ENCODE measurements around the gene TCP11L1. TPM values are rescaled to one million over a fixed set of nuclear protein-coding genes. Genes with fewer than 3 reads are reported as not detected.
A peak's percentile ranks its signal among the peaks of the same experiment; 100 is the strongest.

Gene TCP11L1
- total and polyA plus RNA-seq, 9 of the 15 experiments (the other 6 are each of a cell fraction or from before 2014, with no cell fraction given), result 1.6 to 15.3 (median 5.4) TPM

- TF ChIP-seq SMC3 (conservative IDR thresholded peaks at IDR 0.05; ENCODE audit: insufficient read depth, low read depth, low read length) (no peak), NCOA1 (IDR thresholded peaks at IDR 0.05; ENCODE audit: low read depth) (no peak), OTX1 (CRISPR knock-in tag; IDR thresholded peaks at IDR 0.05) (no peak), SMAD3 (CRISPR knock-in tag; conservative IDR thresholded peaks at IDR 0.05) (no peak), ELF4 (CRISPR knock-in tag; IDR thresholded peaks at IDR 0.05) (no peak), ESRRA (IDR thresholded peaks at IDR 0.05; ENCODE audit: borderline replicate concordance, low read depth) (no peak), PTBP1 (IDR thresholded peaks at IDR 0.05; ENCODE audit: low read depth, low read length) (no peak)
Measured at GRCh38 chr11:33064866-33065265, 25.5 kb downstream of the TCP11L1 start (continued).

- H3K9ac ChIP-seq (ENCODE audit: insufficient read depth in 1 of 2, low read depth in 2 of 2, low read length in 2 of 2), result no peak overlapping the region
- no peak overlapping the region for H3K27ac ChIP-seq (ENCODE audit: extremely low read depth, low read depth, low read length)
- no peaks in the 10 kb centered on the region; a peak in 1 of 5 replicates for H3K4me1 ChIP-seq (replicated peaks in 1 of 2; ENCODE audit: control insufficient read depth in 2 of 2, insufficient read depth in 2 of 2, low read length in 2 of 2)
- no TSS peak for BruUV-seq (replicated peaks)
- in situ Hi-C loops (cut with MboI), result no loop called here
- WGBS (ENCODE audit: insufficient coverage, low coverage, missing lambda C conversion rate), result 55% methylated on average over 22 of the region's 22 CpGs
- H3K9me3 ChIP-seq (replicated peaks; ENCODE audit: control insufficient read depth, insufficient read depth, low read depth, low read length), result no peaks in the 10 kb centered on the region
- POLR2A ChIA-PET, result interaction anchor here (0.5 to 1.0 kb wide), 3 partner anchors 20 to 141 kb away, joined by 3 to 5 read pairs (median 4); partner anchors contain the start of gene TCP11L1
- H3K36me3 ChIP-seq (ENCODE audit: control insufficient read depth, insufficient read depth, low read length), result peaks cover 8% of the 10 kb centered on the region; the same call in 1 of the 3 replicates
- no peak overlapping the region for H3K4me3 ChIP-seq
- CTCF ChIA-PET (ENCODE audit: low intra/inter-chr PET ratio), result interaction anchor here (0.8 to 3.9 kb wide), 3 partner anchors 104 to 256 kb away, joined by 3 to 43 read pairs (median 7); no protein-coding TSS in a partner anchor
- H3K9me1 ChIP-seq (ENCODE audit: control insufficient read depth, insufficient read depth, low read length), result peaks cover 4% of the 10 kb centered on the region
- FAIRE-seq, result peak; percentile 79
- peak; percentile 64 to 77 (median 69) for DNase-seq (ENCODE audit: extremely low read depth in 1 of 4, low spot score in 3 of 4)
- no peak overlapping the region for H3K4me2 ChIP-seq (ENCODE audit: insufficient read depth, low read length)
- intact Hi-C loops (cut with micrococcal nuclease), result loop anchor here (1.0 to 2.0 kb wide), 3 partner anchors 49 to 256 kb away; no protein-coding TSS in a partner anchor
- H3K27me3 ChIP-seq (ENCODE audit: control insufficient read depth in 2 of 2, insufficient read depth in 2 of 2, low read length in 2 of 2), result no peaks in the 10 kb centered on the region
- H4K20me1 ChIP-seq (replicated peaks; ENCODE audit: control insufficient read depth, insufficient read depth, low read length), result no peaks in the 10 kb centered on the region; the same call in 1 of the 2 replicates
- H2AFZ ChIP-seq (ENCODE audit: low read depth, low read length), result no peak overlapping the region
- peak; percentile 98 for ATAC-seq
- no peaks in the 10 kb centered on the region for H3K79me2 ChIP-seq (ENCODE audit: control insufficient read depth, insufficient read depth, low read length)
- TF ChIP-seq PML (IDR thresholded peaks at IDR 0.05; ENCODE audit: low read length) (no peak), TRIM25 (IDR thresholded peaks at IDR 0.05; ENCODE audit: borderline replicate concordance) (no peak), ZBTB33 (CRISPR knock-in tag; IDR thresholded peaks at IDR 0.05) (peak; percentile 80), SMC3 (conservative IDR thresholded peaks at IDR 0.05; ENCODE audit: insufficient read depth, low read depth, low read length) (peak; percentile 95), RBM17 (IDR thresholded peaks at IDR 0.05; ENCODE audit: borderline replicate concordance, low read depth, low read length) (no peak), CC2D1A (IDR thresholded peaks at IDR 0.05) (peak; percentile 42; the same call in 1 of the 2 replicates)
- TF ChIP-seq, protein P1, sequence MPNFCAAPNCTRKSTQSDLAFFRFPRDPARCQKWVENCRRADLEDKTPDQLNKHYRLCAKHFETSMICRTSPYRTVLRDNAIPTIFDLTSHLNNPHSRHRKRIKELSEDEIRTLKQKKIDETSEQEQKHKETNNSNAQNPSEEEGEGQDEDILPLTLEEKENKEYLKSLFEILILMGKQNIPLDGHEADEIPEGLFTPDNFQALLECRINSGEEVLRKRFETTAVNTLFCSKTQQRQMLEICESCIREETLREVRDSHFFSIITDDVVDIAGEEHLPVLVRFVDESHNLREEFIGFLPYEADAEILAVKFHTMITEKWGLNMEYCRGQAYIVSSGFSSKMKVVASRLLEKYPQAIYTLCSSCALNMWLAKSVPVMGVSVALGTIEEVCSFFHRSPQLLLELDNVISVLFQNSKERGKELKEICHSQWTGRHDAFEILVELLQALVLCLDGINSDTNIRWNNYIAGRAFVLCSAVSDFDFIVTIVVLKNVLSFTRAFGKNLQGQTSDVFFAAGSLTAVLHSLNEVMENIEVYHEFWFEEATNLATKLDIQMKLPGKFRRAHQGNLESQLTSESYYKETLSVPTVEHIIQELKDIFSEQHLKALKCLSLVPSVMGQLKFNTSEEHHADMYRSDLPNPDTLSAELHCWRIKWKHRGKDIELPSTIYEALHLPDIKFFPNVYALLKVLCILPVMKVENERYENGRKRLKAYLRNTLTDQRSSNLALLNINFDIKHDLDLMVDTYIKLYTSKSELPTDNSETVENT (CRISPR knock-in tag; IDR thresholded peaks at IDR 0.05), result 0 out of 2 replicates have a peak, but pooled peaks have one; percentile 10
Measured at GRCh38 chr11:33065445-33066178, 26.2 kb downstream of the TCP11L1 start.
